ENCODE data around the gene WDR38. TPM values are rescaled to one million over a fixed set of nuclear protein-coding genes. Genes with fewer than 3 reads are reported as not detected.
"Not testable (repeated sequence)": the region's sequence is repeated elsewhere in the genome, so short reads cannot be mapped to it uniquely, and the experiment has no call there.

The WDR38 gene
- polyA plus RNA-seq, 1 donor, result not detected

GRCh38 chr9:124834591-124834990, 18.7 kb upstream of the WDR38 start:
- H3K27ac ChIP-seq (ENCODE audit: low read length), result peak overlapping the region; percentile 72
- DNase-seq, result peak; percentile 76 to 89

DNA sequence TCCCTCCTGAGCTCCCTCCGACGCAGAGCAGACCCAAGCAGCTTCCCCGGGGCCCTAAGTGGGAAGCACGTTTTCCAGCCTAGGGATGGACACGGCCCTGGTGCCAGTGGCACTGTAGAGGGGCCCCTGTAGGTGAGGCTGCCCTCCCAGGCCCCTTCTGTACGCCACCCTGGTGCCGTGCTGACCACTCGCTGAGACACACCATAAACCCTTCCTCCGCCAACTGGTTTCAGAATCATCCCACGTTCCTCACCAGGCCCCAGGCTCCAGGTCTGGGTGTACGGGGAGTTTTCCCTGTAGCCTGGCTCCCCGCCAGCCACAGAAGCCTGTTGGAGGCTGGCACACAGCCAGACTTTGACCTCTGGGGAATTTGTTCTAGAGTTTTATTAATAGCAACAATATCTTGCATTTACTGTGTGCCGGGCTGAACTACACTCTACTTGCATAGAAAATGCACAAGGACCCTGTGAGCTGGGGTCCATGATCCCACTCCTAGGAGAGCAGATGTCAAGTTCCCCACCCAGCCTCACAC, 18.2 kb upstream of the WDR38 start:
- peak; percentile 81 to 90 for DNase-seq
- WGBS (ENCODE audit: insufficient coverage, low lambda C conversion rate), result no CpG with 5 or more reads among the region's 13 CpGs
- no peak overlapping the region for H3K4me3 ChIP-seq (ENCODE audit: low read length)
- no peaks in the 10 kb centered on the region for H3K27me3 ChIP-seq (ENCODE audit: control insufficient read depth, insufficient read depth, low read length)
- no peaks in the 10 kb centered on the region for H3K9me3 ChIP-seq (ENCODE audit: control insufficient read depth, low read depth, low read length)
- no peaks in the 10 kb centered on the region for H3K36me3 ChIP-seq (ENCODE audit: control insufficient read depth, insufficient read depth, low read length)
- H3K4me1 ChIP-seq (ENCODE audit: control insufficient read depth, insufficient read depth, low read length), result peaks cover 15% of the 10 kb centered on the region
- peak overlapping the region; percentile 72 for H3K27ac ChIP-seq (ENCODE audit: low read length)

More at GRCh38 chr9:124834591-124834990, 18.7 kb upstream of the WDR38 start:
- WGBS (ENCODE audit: insufficient coverage, low lambda C conversion rate), result no CpG with 5 or more reads among the region's 7 CpGs
- Histone ChIP-seq H3K4me1 (ENCODE audit: control insufficient read depth, insufficient read depth, low read length) (peaks cover 15% of the 10 kb centered on the region), H3K9me3 (ENCODE audit: control insufficient read depth, low read depth, low read length) (no peaks in the 10 kb centered on the region), H3K4me3 (ENCODE audit: low read length) (no peak overlapping the region), H3K27me3 (ENCODE audit: control insufficient read depth, insufficient read depth, low read length) (no peaks in the 10 kb centered on the region), H3K36me3 (ENCODE audit: control insufficient read depth, insufficient read depth, low read length) (no peaks in the 10 kb centered on the region)

DNA sequence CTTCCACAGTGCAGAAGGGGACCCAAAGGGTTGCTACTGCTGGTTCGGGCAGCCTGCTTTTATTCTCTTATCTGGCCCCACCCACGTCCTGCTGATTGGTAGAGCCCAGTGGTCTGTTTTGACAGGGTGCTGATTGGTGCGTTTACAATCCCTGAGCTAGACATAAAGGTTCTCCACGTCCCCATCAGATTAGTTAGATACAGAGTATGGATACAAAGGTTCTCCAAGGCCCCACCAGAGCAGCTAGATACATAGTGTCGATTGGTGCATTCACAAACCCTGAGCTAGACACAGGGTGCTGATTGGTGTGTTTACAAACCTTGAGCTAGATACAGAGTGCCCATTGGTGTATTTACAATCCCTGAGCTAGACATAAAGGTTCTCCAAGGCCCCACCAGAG, 15.1 kb upstream of the WDR38 start:
- H3K27me3 ChIP-seq (ENCODE audit: control insufficient read depth, insufficient read depth, low read length); H3K9me3 ChIP-seq (ENCODE audit: control insufficient read depth, low read depth, low read length); DNase-seq; H3K36me3 ChIP-seq (ENCODE audit: control insufficient read depth, insufficient read depth, low read length); H3K4me3 ChIP-seq (ENCODE audit: low read length); H3K27ac ChIP-seq (ENCODE audit: low read length): not testable (repeated sequence)
- peaks cover 18% of the 10 kb centered on the region for H3K4me1 ChIP-seq (ENCODE audit: control insufficient read depth, insufficient read depth, low read length)
- WGBS (ENCODE audit: insufficient coverage, low lambda C conversion rate), result no CpG with 5 or more reads among the region's 5 CpGs

- WGBS (ENCODE audit: insufficient coverage, low lambda C conversion rate), result no CpG with 5 or more reads among the region's 52 CpGs
- H3K27ac ChIP-seq (ENCODE audit: low read length); H3K9me3 ChIP-seq (ENCODE audit: control insufficient read depth, low read depth, low read length); H3K4me3 ChIP-seq (ENCODE audit: low read length); H3K36me3 ChIP-seq (ENCODE audit: control insufficient read depth, insufficient read depth, low read length); DNase-seq; H3K27me3 ChIP-seq (ENCODE audit: control insufficient read depth, insufficient read depth, low read length): not testable (repeated sequence)
- H3K4me1 ChIP-seq (ENCODE audit: control insufficient read depth, insufficient read depth, low read length), result peaks cover 18% of the 10 kb centered on the region
Measured at GRCh38 chr9:124838567-124839275, 14.5 kb upstream of the WDR38 start.

- Histone ChIP-seq H3K9me3 (ENCODE audit: control insufficient read depth, low read depth, low read length) (no peaks in the 10 kb centered on the region), H3K27me3 (ENCODE audit: control insufficient read depth, insufficient read depth, low read length) (no peaks in the 10 kb centered on the region), H3K27ac (ENCODE audit: low read length) (no peak overlapping the region), H3K4me1 (ENCODE audit: control insufficient read depth, insufficient read depth, low read length) (peaks cover 12% of the 10 kb centered on the region), H3K36me3 (ENCODE audit: control insufficient read depth, insufficient read depth, low read length) (no peaks in the 10 kb centered on the region), H3K4me3 (ENCODE audit: low read length) (no peak overlapping the region)
- peak in 1 of 2 donors; percentile 19 for DNase-seq
- no CpG with 5 or more reads among the region's 12 CpGs for WGBS (ENCODE audit: insufficient coverage, low lambda C conversion rate)
Measured at GRCh38 chr9:124839612-124840299, 13.5 kb upstream of the WDR38 start.

- no peaks in the 10 kb centered on the region for H3K27me3 ChIP-seq (ENCODE audit: control insufficient read depth, insufficient read depth, low read length)
- no CpG with 5 or more reads among the region's 18 CpGs for WGBS (ENCODE audit: insufficient coverage, low lambda C conversion rate)
- no peak overlapping the region for H3K27ac ChIP-seq (ENCODE audit: low read length)
- no peaks in the 10 kb centered on the region for H3K9me3 ChIP-seq (ENCODE audit: control insufficient read depth, low read depth, low read length)
- DNase-seq, result peak in 1 of 2 donors; percentile 5
- H3K4me1 ChIP-seq (ENCODE audit: control insufficient read depth, insufficient read depth, low read length), result peaks cover 6% of the 10 kb centered on the region
- H3K4me3 ChIP-seq (ENCODE audit: low read length), result no peak overlapping the region
- H3K36me3 ChIP-seq (ENCODE audit: control insufficient read depth, insufficient read depth, low read length), result no peaks in the 10 kb centered on the region
Measured at GRCh38 chr9:124840300-124840833, 12.9 kb upstream of the WDR38 start.

- H3K9me3 ChIP-seq (ENCODE audit: control insufficient read depth, low read depth, low read length), result no peaks in the 10 kb centered on the region
- H3K27me3 ChIP-seq (ENCODE audit: control insufficient read depth, insufficient read depth, low read length), result no peaks in the 10 kb centered on the region
- DNase-seq, result peak in 1 of 2 donors; percentile 26
- no peaks in the 10 kb centered on the region for H3K36me3 ChIP-seq (ENCODE audit: control insufficient read depth, insufficient read depth, low read length)
- no CpG with 5 or more reads among the region's 14 CpGs for WGBS (ENCODE audit: insufficient coverage, low lambda C conversion rate)
- no peak overlapping the region for H3K4me3 ChIP-seq (ENCODE audit: low read length)
- no peak overlapping the region for H3K27ac ChIP-seq (ENCODE audit: low read length)
- H3K4me1 ChIP-seq (ENCODE audit: control insufficient read depth, insufficient read depth, low read length), result peaks cover 3% of the 10 kb centered on the region
Measured at GRCh38 chr9:124841075-124841821, 12.0 kb upstream of the WDR38 start.

DNA sequence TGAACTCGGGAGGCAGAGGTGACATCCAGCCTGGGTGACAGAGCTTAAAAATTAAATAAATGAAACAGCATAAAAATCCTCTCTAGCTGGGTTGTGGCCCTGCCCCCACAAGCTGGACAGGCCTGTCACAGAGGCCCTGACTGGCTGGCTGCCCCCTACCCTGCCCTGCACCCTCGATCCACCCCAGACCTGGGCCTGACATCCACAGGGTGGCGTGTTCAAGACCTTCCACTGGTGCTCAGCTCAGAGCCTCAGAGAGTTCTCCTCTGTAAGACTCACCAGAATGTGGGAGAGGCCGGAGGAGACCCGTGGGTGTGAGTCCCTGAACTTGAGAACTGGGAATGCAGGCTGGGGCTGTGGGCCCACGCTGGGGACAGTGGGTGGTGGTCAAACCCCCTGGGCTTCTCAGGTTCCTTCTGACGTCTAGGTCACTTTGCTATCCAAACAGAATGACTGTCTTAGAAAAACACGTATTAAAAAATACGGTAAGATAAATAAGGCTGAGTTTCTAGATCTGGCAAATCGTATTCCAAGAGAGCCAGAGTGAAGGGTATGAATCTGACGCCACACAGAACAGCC, 9.7 kb upstream of the WDR38 start:
- peaks cover 3% of the 10 kb centered on the region for H3K4me1 ChIP-seq (ENCODE audit: control insufficient read depth, insufficient read depth, low read length)
- no peaks in the 10 kb centered on the region for H3K9me3 ChIP-seq (ENCODE audit: control insufficient read depth, low read depth, low read length)
- H3K4me3 ChIP-seq (ENCODE audit: low read length), result no peak overlapping the region
- H3K36me3 ChIP-seq (ENCODE audit: control insufficient read depth, insufficient read depth, low read length), result no peaks in the 10 kb centered on the region
- H3K27ac ChIP-seq (ENCODE audit: low read length), result no peak overlapping the region
- no peak for DNase-seq
- H3K27me3 ChIP-seq (ENCODE audit: control insufficient read depth, insufficient read depth, low read length), result no peaks in the 10 kb centered on the region
- WGBS (ENCODE audit: insufficient coverage, low lambda C conversion rate), result no CpG with 5 or more reads among the region's 11 CpGs

DNA sequence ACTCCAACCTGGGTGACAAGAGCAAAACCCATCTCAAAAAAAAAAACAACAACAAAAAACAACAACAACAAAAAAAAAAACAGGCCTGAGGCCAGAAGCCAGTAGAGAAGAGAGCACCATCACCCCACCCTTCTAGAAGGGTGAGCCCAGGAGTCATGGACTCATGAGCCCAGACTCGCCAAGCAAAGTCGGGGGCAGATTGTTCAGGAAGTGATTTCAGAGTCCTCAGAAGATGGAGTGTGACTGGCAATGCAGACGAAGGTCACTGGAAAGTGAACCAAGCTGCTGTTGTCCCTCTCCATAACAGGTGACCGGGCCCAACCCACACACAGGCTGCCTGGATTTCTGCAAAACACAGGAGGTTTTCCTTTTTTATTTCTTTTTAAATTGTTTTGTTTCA, 9.0 kb upstream of the WDR38 start:
- no peaks in the 10 kb centered on the region for H3K36me3 ChIP-seq (ENCODE audit: control insufficient read depth, insufficient read depth, low read length)
- no peak for DNase-seq
- no peak overlapping the region for H3K4me3 ChIP-seq (ENCODE audit: low read length)
- H3K27me3 ChIP-seq (ENCODE audit: control insufficient read depth, insufficient read depth, low read length), result no peaks in the 10 kb centered on the region
- no CpG with 5 or more reads among the region's 4 CpGs for WGBS (ENCODE audit: insufficient coverage, low lambda C conversion rate)
- H3K4me1 ChIP-seq (ENCODE audit: control insufficient read depth, insufficient read depth, low read length), result peaks cover 3% of the 10 kb centered on the region
- no peak overlapping the region for H3K27ac ChIP-seq (ENCODE audit: low read length)
- no peaks in the 10 kb centered on the region for H3K9me3 ChIP-seq (ENCODE audit: control insufficient read depth, low read depth, low read length)

DNA sequence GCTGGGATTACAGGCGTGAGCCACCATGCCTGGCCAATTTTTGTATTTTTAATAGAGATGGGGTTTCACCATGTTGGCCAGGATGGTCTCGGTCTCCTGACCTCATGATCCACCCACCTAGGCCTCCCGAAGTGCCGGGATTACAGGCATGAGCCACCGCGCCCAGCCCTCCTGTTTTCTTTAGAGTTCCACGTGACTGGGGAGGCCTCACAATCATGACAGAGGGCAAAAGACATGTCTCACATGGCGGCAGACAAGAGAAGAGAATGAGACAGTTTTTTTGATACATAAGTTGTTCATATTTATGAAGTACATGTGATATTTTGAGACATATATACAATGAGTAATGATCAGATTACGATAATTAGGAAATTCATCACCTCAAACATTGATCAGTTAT, 6.8 kb upstream of the WDR38 start:
- not testable (repeated sequence) for H3K4me1 ChIP-seq (ENCODE audit: control insufficient read depth, insufficient read depth, low read length); H3K27me3 ChIP-seq (ENCODE audit: control insufficient read depth, insufficient read depth, low read length); H3K36me3 ChIP-seq (ENCODE audit: control insufficient read depth, insufficient read depth, low read length); DNase-seq; H3K27ac ChIP-seq (ENCODE audit: low read length); H3K4me3 ChIP-seq (ENCODE audit: low read length); H3K9me3 ChIP-seq (ENCODE audit: control insufficient read depth, low read depth, low read length)
- 100% methylated on average over 2 of the region's 9 CpGs for WGBS (ENCODE audit: insufficient coverage, low lambda C conversion rate)
